ENCODE results near the gene TMEM196. TPM values are rescaled to one million over a fixed set of nuclear protein-coding genes. Genes with fewer than 3 reads are reported as not detected.

Gene TMEM196
- total RNA-seq, 3 donors from 2014 or later (not counting 1 experiment from before 2014, with no cell fraction given), result not detected

- no peaks in the 10 kb centered on the region for H3K27me3 ChIP-seq (ENCODE audit: control insufficient read depth, insufficient read depth, low read length)
- DNase-seq (no peak), ATAC-seq (no peak)
- H3K27me3 Mint-ChIP-seq (ENCODE audit: low read depth in 2 of 2), result no peaks in the 10 kb centered on the region
- H3K4me3 Mint-ChIP-seq, result no peak overlapping the region
- 91% methylated on average over 3 of the region's 5 CpGs for WGBS (ENCODE audit: insufficient coverage)
- H3K27ac Mint-ChIP-seq, result no peak overlapping the region
- no peak for TF ChIP-seq CTCF (IDR thresholded peaks at IDR 0.05)
- H3K9me3 ChIP-seq (ENCODE audit: control insufficient read depth, insufficient read depth, low read length), result no peaks in the 10 kb centered on the region
- intact Hi-C loops (cut with micrococcal nuclease), result no loop called here
- no peak overlapping the region for H3K4me3 ChIP-seq (ENCODE audit: low read length)
- H3K4me1 Mint-ChIP-seq, result no peaks in the 10 kb centered on the region
- H3K36me3 ChIP-seq (ENCODE audit: control insufficient read depth, insufficient read depth, low read length), result no peaks in the 10 kb centered on the region
- H3K27ac ChIP-seq (ENCODE audit: low read length), result no peak overlapping the region
- peaks cover 6% of the 10 kb centered on the region in 2 donors for H3K9me3 Mint-ChIP-seq
- H3K4me1 ChIP-seq (ENCODE audit: control insufficient read depth, insufficient read depth, low read length), result no peaks in the 10 kb centered on the region
- no peaks in the 10 kb centered on the region for H3K36me3 Mint-ChIP-seq
Observed at GRCh38 chr7:19681596-19681995, 91.8 kb downstream of the TMEM196 start.

- intact Hi-C loops (cut with micrococcal nuclease), result no loop called here
- no peaks in the 10 kb centered on the region for H3K4me1 ChIP-seq (ENCODE audit: control insufficient read depth, insufficient read depth, low read length)
- no peak for DNase-seq
Observed at GRCh38 chr7:19677180-19677579, 96.2 kb downstream of the TMEM196 start.

GRCh38 chr7:19675816-19676215, 97.6 kb downstream of the TMEM196 start:
- intact Hi-C loops (cut with micrococcal nuclease), result no loop called here
- H3K4me1 Mint-ChIP-seq, result no peaks in the 10 kb centered on the region
- no peak overlapping the region for H3K27ac ChIP-seq (ENCODE audit: low read length)
- ATAC-seq, result no peak
- H3K27me3 ChIP-seq (ENCODE audit: control insufficient read depth, insufficient read depth, low read length), result no peaks in the 10 kb centered on the region
- no peak overlapping the region for H3K4me3 ChIP-seq (ENCODE audit: low read length)
- no peak overlapping the region for H3K27ac Mint-ChIP-seq
- no peaks in the 10 kb centered on the region for H3K27me3 Mint-ChIP-seq (ENCODE audit: low read depth in 2 of 2)
- no peaks in the 10 kb centered on the region for H3K9me3 ChIP-seq (ENCODE audit: control insufficient read depth, insufficient read depth, low read length)
- TF ChIP-seq CTCF (IDR thresholded peaks at IDR 0.05), result no peak
- no peaks in the 10 kb centered on the region for H3K36me3 ChIP-seq (ENCODE audit: control insufficient read depth, insufficient read depth, low read length)
- no peaks in the 10 kb centered on the region for H3K9me3 Mint-ChIP-seq
- no peak overlapping the region for H3K4me3 Mint-ChIP-seq
- DNase-seq, result no peak
- WGBS (ENCODE audit: insufficient coverage), result 100% methylated on average over 1 of the region's 1 CpG
- H3K4me1 ChIP-seq (ENCODE audit: control insufficient read depth, insufficient read depth, low read length), result no peaks in the 10 kb centered on the region
- H3K36me3 Mint-ChIP-seq, result no peaks in the 10 kb centered on the region

More at GRCh38 chr7:19677180-19677579, 96.2 kb downstream of the TMEM196 start:
- Histone ChIP-seq H3K27ac (ENCODE audit: low read length) (no peak overlapping the region), H3K9me3 (ENCODE audit: control insufficient read depth, insufficient read depth, low read length) (no peaks in the 10 kb centered on the region), H3K27me3 (ENCODE audit: control insufficient read depth, insufficient read depth, low read length) (no peaks in the 10 kb centered on the region), H3K36me3 (ENCODE audit: control insufficient read depth, insufficient read depth, low read length) (no peaks in the 10 kb centered on the region), H3K4me3 (ENCODE audit: low read length) (no peak overlapping the region)
- no peak for TF ChIP-seq CTCF (IDR thresholded peaks at IDR 0.05)
- no CpG with 5 or more reads among the region's 2 CpGs for whole genome bisulfite sequencing (ENCODE audit: insufficient coverage)
- Mint-ChIP-seq H3K27me3 (ENCODE audit: low read depth in 2 of 2) (no peaks in the 10 kb centered on the region), H3K4me1 (no peaks in the 10 kb centered on the region), H3K27ac (no peak overlapping the region), H3K4me3 (no peak overlapping the region), H3K9me3 (no peaks in the 10 kb centered on the region), H3K36me3 (no peaks in the 10 kb centered on the region)
- no peak for ATAC-seq

- no peak for TF ChIP-seq CTCF (IDR thresholded peaks at IDR 0.05)
- Mint-ChIP-seq H3K4me1 (no peaks in the 10 kb centered on the region), H3K27me3 (ENCODE audit: low read depth in 2 of 2) (no peaks in the 10 kb centered on the region), H3K27ac (no peak overlapping the region), H3K36me3 (no peaks in the 10 kb centered on the region), H3K9me3 (no peaks in the 10 kb centered on the region), H3K4me3 (no peak overlapping the region)
- no peak overlapping the region for H3K4me3 ChIP-seq (ENCODE audit: low read length)
- no peak overlapping the region for H3K27ac ChIP-seq (ENCODE audit: low read length)
- no peaks in the 10 kb centered on the region for H3K9me3 ChIP-seq (ENCODE audit: control insufficient read depth, insufficient read depth, low read length)
- no peaks in the 10 kb centered on the region for H3K4me1 ChIP-seq (ENCODE audit: control insufficient read depth, insufficient read depth, low read length)
- ATAC-seq (no peak), DNase-seq (no peak)
- intact Hi-C loops (cut with micrococcal nuclease), result no loop called here
- H3K36me3 ChIP-seq (ENCODE audit: control insufficient read depth, insufficient read depth, low read length), result no peaks in the 10 kb centered on the region
- no peaks in the 10 kb centered on the region for H3K27me3 ChIP-seq (ENCODE audit: control insufficient read depth, insufficient read depth, low read length)
- WGBS (ENCODE audit: insufficient coverage), result 87% methylated on average over 5 of the region's 5 CpGs
Observed at GRCh38 chr7:19674266-19674960, 99.0 kb downstream of the TMEM196 start.
